ENCODE measurements around the gene GCHFR. TPM values are rescaled to one million over a fixed set of nuclear protein-coding genes. Genes with fewer than 3 reads are reported as not detected.

Gene GCHFR
- total and polyA plus RNA-seq, 2 of the 4 experiments (the other 2 are of a cell fraction), result 2.3 to 6.5 TPM

DNA sequence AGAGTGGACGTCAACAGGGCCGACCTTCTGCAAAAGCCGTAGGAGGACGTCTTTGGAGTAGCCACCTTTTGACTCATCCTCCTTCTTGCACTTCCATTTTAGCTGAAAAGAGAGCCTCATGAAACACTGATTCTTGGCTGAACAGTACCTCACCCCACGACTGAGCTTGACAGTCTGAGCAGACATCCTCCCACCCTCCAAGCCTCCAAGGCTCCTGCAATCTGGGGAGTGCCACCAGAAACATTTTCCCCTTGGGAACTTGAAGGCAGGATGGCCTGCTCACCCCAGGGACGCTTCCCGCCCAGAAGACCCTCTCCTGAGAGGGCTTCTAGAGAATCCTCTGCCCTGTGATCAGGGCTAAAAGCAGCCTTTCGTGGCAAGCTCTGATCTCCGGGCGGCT lies 11.1 kb downstream of the GCHFR start:
- ChIA-PET POLR2A (ENCODE audit: unreplicated experiment) (no interaction called here), CTCF (no interaction called here)
- BruUV-seq (replicated peaks), result no TSS peak
- dilution Hi-C loops (cut with HindIII; ENCODE audit: low sequenced_read_pairs, unreplicated experiment), result no loop called here
- no peak overlapping the region for H4K91ac ChIP-seq (ENCODE audit: insufficient read depth, low read depth, low read length)
- H3K4me3 ChIP-seq (ENCODE audit: insufficient read depth, low read depth, low read length), result no peak overlapping the region
- H3K9ac ChIP-seq (ENCODE audit: low read depth, low read length), result no peak overlapping the region
- H3K79me1 ChIP-seq (ENCODE audit: low read depth in 1 of 2, low read length in 2 of 2), result peaks cover 0 to 2% of the 10 kb centered on the region in 2 experiments; a peak in 1 of 4 replicates
- no peak overlapping the region for H2BK15ac ChIP-seq (ENCODE audit: low read depth, low read length)
- H3K9me3 ChIP-seq (ENCODE audit: control insufficient read depth, insufficient read depth, low read length), result no peaks in the 10 kb centered on the region
- 94% methylated on average over 3 of the region's 10 CpGs; no CpG with 5 or more reads in 1 of the 2 experiments for WGBS, 2 experiments (ENCODE audit: extremely low coverage in 2 of 2, insufficient read length in 1 of 2)
- H3K4me2 ChIP-seq (ENCODE audit: low read depth, low read length), result no peak overlapping the region
- no peak overlapping the region for H3K23ac ChIP-seq (ENCODE audit: low read depth, low read length)
- H2AK9ac ChIP-seq (replicated peaks; ENCODE audit: low read depth, low read length, poor library complexity), result no peak overlapping the region
- no peaks in the 10 kb centered on the region for H3K4me1 ChIP-seq (ENCODE audit: control insufficient read depth, insufficient read depth, low read length)
- peaks cover 3% of the 10 kb centered on the region; the same call in 1 of the 2 replicates for H4K20me1 ChIP-seq (ENCODE audit: insufficient read depth, low read length)
- intact Hi-C loops (cut with micrococcal nuclease), result no loop called here
- H4K8ac ChIP-seq (ENCODE audit: low read depth in 2 of 2, low read length in 2 of 2), result no peak overlapping the region
- H3K14ac ChIP-seq (replicated peaks; ENCODE audit: low read depth, low read length), result no peak overlapping the region
- no peak overlapping the region for H2BK5ac ChIP-seq (ENCODE audit: low read depth, low read length, poor library complexity, severe bottlenecking)
- H3K56ac ChIP-seq (ENCODE audit: extremely low read depth, insufficient read depth, low read length), result no peak overlapping the region
- H2AFZ ChIP-seq (replicated peaks; ENCODE audit: low read length, poor library complexity), result no peak overlapping the region
- H3K4ac ChIP-seq (ENCODE audit: low read depth, low read length), result no peak overlapping the region
- peaks cover 66% of the 10 kb centered on the region for H3K36me3 ChIP-seq (ENCODE audit: control insufficient read depth, insufficient read depth, low read length)
- no peak overlapping the region for H2BK120ac ChIP-seq (ENCODE audit: low read depth, low read length)
- no peak overlapping the region for H4K5ac ChIP-seq (ENCODE audit: low read depth, low read length)
- H2BK20ac ChIP-seq (ENCODE audit: low read depth, low read length), result no peak overlapping the region
- H3K18ac ChIP-seq (ENCODE audit: low read depth, low read length), result no peak overlapping the region
- in situ Hi-C loops (cut with MboI; ENCODE audit: low sequenced_read_pairs), result no loop called here
- H2AK5ac ChIP-seq (ENCODE audit: low read depth, low read length), result no peak overlapping the region
- no peak for TF ChIP-seq MAFK (IDR thresholded peaks at IDR 0.05; ENCODE audit: low read depth, low read length)
- no peak for TF ChIP-seq CEBPB (IDR thresholded peaks at IDR 0.05; ENCODE audit: low read depth, low read length)
- TF ChIP-seq MXI1 (IDR thresholded peaks at IDR 0.05; ENCODE audit: borderline replicate concordance, low read depth, low read length), result no peak
- TF ChIP-seq, protein P1, sequence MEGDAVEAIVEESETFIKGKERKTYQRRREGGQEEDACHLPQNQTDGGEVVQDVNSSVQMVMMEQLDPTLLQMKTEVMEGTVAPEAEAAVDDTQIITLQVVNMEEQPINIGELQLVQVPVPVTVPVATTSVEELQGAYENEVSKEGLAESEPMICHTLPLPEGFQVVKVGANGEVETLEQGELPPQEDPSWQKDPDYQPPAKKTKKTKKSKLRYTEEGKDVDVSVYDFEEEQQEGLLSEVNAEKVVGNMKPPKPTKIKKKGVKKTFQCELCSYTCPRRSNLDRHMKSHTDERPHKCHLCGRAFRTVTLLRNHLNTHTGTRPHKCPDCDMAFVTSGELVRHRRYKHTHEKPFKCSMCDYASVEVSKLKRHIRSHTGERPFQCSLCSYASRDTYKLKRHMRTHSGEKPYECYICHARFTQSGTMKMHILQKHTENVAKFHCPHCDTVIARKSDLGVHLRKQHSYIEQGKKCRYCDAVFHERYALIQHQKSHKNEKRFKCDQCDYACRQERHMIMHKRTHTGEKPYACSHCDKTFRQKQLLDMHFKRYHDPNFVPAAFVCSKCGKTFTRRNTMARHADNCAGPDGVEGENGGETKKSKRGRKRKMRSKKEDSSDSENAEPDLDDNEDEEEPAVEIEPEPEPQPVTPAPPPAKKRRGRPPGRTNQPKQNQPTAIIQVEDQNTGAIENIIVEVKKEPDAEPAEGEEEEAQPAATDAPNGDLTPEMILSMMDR (conservative IDR thresholded peaks at IDR 0.05; ENCODE audit: low read depth, low read length), result no peak
- TF ChIP-seq, protein P2, sequence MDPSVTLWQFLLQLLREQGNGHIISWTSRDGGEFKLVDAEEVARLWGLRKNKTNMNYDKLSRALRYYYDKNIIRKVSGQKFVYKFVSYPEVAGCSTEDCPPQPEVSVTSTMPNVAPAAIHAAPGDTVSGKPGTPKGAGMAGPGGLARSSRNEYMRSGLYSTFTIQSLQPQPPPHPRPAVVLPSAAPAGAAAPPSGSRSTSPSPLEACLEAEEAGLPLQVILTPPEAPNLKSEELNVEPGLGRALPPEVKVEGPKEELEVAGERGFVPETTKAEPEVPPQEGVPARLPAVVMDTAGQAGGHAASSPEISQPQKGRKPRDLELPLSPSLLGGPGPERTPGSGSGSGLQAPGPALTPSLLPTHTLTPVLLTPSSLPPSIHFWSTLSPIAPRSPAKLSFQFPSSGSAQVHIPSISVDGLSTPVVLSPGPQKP (IDR thresholded peaks at IDR 0.05; ENCODE audit: borderline replicate concordance, low read depth, low read length), result no peak
- no peak for TF ChIP-seq RAD21 (IDR thresholded peaks at IDR 0.05; ENCODE audit: low read length)
- TF ChIP-seq RCOR1 (IDR thresholded peaks at IDR 0.05; ENCODE audit: insufficient replicate concordance, low read length), result no peak
- no peak for TF ChIP-seq CHD1 (IDR thresholded peaks at IDR 0.05; ENCODE audit: low read depth, low read length)
- TF ChIP-seq, protein P3, sequence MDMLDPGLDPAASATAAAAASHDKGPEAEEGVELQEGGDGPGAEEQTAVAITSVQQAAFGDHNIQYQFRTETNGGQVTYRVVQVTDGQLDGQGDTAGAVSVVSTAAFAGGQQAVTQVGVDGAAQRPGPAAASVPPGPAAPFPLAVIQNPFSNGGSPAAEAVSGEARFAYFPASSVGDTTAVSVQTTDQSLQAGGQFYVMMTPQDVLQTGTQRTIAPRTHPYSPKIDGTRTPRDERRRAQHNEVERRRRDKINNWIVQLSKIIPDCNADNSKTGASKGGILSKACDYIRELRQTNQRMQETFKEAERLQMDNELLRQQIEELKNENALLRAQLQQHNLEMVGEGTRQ (IDR thresholded peaks at IDR 0.05; ENCODE audit: low read depth, low read length), result no peak
- no peak for TF ChIP-seq BHLHE40 (IDR thresholded peaks at IDR 0.05; ENCODE audit: low read depth, low read length)
- no peak for TF ChIP-seq NFE2L2 (IDR thresholded peaks at IDR 0.05; ENCODE audit: low read depth, low read length)
- TF ChIP-seq RFX5 (IDR thresholded peaks at IDR 0.05; ENCODE audit: low read depth, low read length), result no peak
- no peak overlapping the region for H3K27ac ChIP-seq (ENCODE audit: insufficient read depth, low read length)
- H3K9me1 ChIP-seq (ENCODE audit: insufficient read depth, low read length), result no peaks in the 10 kb centered on the region
- no peak for DNase-seq
- H3K27me3 ChIP-seq (ENCODE audit: control insufficient read depth, insufficient read depth, low read length), result no peaks in the 10 kb centered on the region
- ATAC-seq (ENCODE audit: low read depth), result no peak

All from IMR-90 (cell line).